Measurements from ENCODE around the gene CLRN1. TPM values are rescaled to one million over a fixed set of nuclear protein-coding genes. Genes with fewer than 3 reads are reported as not detected.

The CLRN1 gene
- total RNA-seq, 1 donor from 2014 or later = not detected

- intact Hi-C loops (cut with DNase I) = loop anchor here (10.0 kb wide), 1 partner anchor 266 kb away; no protein-coding TSS in a partner anchor
- TF ChIP-seq CTCF (IDR thresholded peaks at IDR 0.05) = no peak
- Histone ChIP-seq H3K9me3 (no peaks in the 10 kb centered on the region), H3K27ac (no peak overlapping the region), H3K27me3 (no peaks in the 10 kb centered on the region), H3K4me3 (no peak overlapping the region), H3K4me1 (no peaks in the 10 kb centered on the region), H3K36me3 (no peaks in the 10 kb centered on the region)
- DNase-seq (ENCODE audit: low spot score in 2 of 2) = no peak
These were observed 93.4 kb downstream of the CLRN1 start for GRCh38 chr3:150878996-150879575.

DNA sequence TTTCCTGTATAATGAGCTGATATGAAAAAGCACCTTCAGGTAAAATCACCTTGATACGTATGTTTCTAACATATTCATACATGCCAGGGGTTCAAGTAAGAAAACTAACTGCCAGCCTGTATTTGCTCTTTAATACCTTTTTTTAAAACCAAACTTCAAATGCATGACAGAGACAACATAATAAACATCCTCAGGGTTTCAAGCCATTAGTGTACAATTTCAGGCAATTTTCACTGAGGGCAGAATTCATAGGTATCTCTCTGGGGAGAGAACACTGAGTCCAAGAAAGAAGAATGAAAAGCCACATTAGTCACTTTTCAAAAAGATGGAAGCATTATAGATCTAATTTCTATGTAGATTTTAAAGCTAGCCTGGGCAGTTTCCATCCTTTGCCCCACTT lies 94.2 kb downstream of the CLRN1 start:
- intact Hi-C loops (cut with DNase I) = loop anchor here (10.0 kb wide), 1 partner anchor 267 kb away; no protein-coding TSS in a partner anchor
- no peaks in the 10 kb centered on the region for H3K9me3 ChIP-seq
- H3K4me1 ChIP-seq = no peaks in the 10 kb centered on the region
- H3K27me3 ChIP-seq = no peaks in the 10 kb centered on the region
- TF ChIP-seq CTCF (IDR thresholded peaks at IDR 0.05) = no peak
- H3K27ac ChIP-seq = no peak overlapping the region
- no peak for DNase-seq (ENCODE audit: low spot score in 2 of 2)
- no peak overlapping the region for H3K4me3 ChIP-seq
- H3K36me3 ChIP-seq = no peaks in the 10 kb centered on the region

GRCh38 chr3:150877303-150877702 lies 95.2 kb downstream of the CLRN1 start:
- Histone ChIP-seq H3K4me3 (no peak overlapping the region), H3K4me1 (no peaks in the 10 kb centered on the region), H3K36me3 (no peaks in the 10 kb centered on the region), H3K27me3 (no peaks in the 10 kb centered on the region), H3K9me3 (no peaks in the 10 kb centered on the region), H3K27ac (no peak overlapping the region)
- no peak for DNase-seq (ENCODE audit: low spot score in 2 of 2)
- no peak for TF ChIP-seq CTCF (IDR thresholded peaks at IDR 0.05)
- intact Hi-C loops (cut with DNase I) = loop anchor here (10.0 kb wide), 1 partner anchor 267 kb away; no protein-coding TSS in a partner anchor

GRCh38 chr3:150876611-150877265 lies 95.8 kb downstream of the CLRN1 start:
- H3K4me3 ChIP-seq = no peak overlapping the region
- intact Hi-C loops (cut with DNase I) = loop anchor here (10.0 kb wide), 1 partner anchor 268 kb away; no protein-coding TSS in a partner anchor
- H3K4me1 ChIP-seq = no peaks in the 10 kb centered on the region
- no peak for TF ChIP-seq CTCF (IDR thresholded peaks at IDR 0.05)
- no peaks in the 10 kb centered on the region for H3K9me3 ChIP-seq
- H3K27me3 ChIP-seq = no peaks in the 10 kb centered on the region
- no peaks in the 10 kb centered on the region for H3K36me3 ChIP-seq
- DNase-seq (ENCODE audit: low spot score in 2 of 2) = no peak
- H3K27ac ChIP-seq = no peak overlapping the region

Other genes starting within 250 kb of the CLRN1 start
- gene SIAH2, start 209.6 kb downstream of the CLRN1 start, total RNA-seq = 50.9 TPM
- not detected for gene MINDY4B, start 67.3 kb downstream of the CLRN1 start, total RNA-seq
- gene MED12L, start 112.9 kb upstream of the CLRN1 start, total RNA-seq = 0.43 TPM
- 3.2 TPM for gene GPR171, start 230.5 kb upstream of the CLRN1 start, total RNA-seq